K562 (cell line): ENCODE data around the gene AKR1D1. TPM values are rescaled to one million over a fixed set of nuclear protein-coding genes. Genes with fewer than 3 reads are reported as not detected.

Source experiments
- BHLHE40 ChIP-seq: IDR thresholded peaks from 2 replicates; pipeline ENCODE4 v1.6.1; 2011; ENCODE audit warnings: low read length, improper control_type of control experiment
- CEBPG ChIP-seq, 3 experiments: fragments of 200-800 bp in 1 of 3; sonication (Bioruptor generic) in 1 of 3; sonication (generic) in 1 of 3; formaldehyde crosslinking in 1 of 3; IDR thresholded peaks in 2 of 3; conservative IDR thresholded peaks in 1 of 3; 2 replicates each; pipeline versions ENCODE4 v1.6.1 to v1.8.0; 2016 to 2022; ENCODE audit warnings: missing compliant biosample characterization in 2 of 3, missing genetic modification characterization in 2 of 3, mild to moderate bottlenecking in 1 of 3, missing genetic modification reagents in 1 of 3
- HES1 ChIP-seq: fragments of 450-650 bp; IDR thresholded peaks from 2 replicates; pipeline ENCODE4 v1.6.1; 2016; ENCODE audit warnings: low read depth, mild to moderate bottlenecking, moderate library complexity
- JUND ChIP-seq, 2 experiments: IDR thresholded peaks; 2 replicates in 1 of 2; 3 replicates in 1 of 2; pipeline ENCODE4 v1.6.1; 2011; ENCODE audit warnings: borderline replicate concordance in 2 of 2, low read depth in 2 of 2, low read length in 2 of 2, improper control_type of control experiment in 1 of 2, missing biosample characterization in 1 of 2, missing genetic modification characterization in 1 of 2, missing genetic modification reagents in 1 of 2
- MAFK ChIP-seq: IDR thresholded peaks from 2 replicates; pipeline ENCODE4 v1.6.1; 2011; ENCODE audit warnings: low read length, improper control_type of control experiment
- MAX ChIP-seq: sonication (generic); formaldehyde crosslinking; IDR thresholded peaks from 2 replicates; pipeline ENCODE4 v1.9.0; 2022; ENCODE audit warnings: mild to moderate bottlenecking, missing genetic modification reagents
- SOX6 ChIP-seq: fragments of 450-650 bp; IDR thresholded peaks from 2 replicates; pipeline ENCODE4 v1.6.1; 2014; ENCODE audit warnings: mild to moderate bottlenecking
- TBP ChIP-seq: optimal IDR thresholded peaks from 2 replicates; pipeline ENCODE3; 2011; ENCODE audit warnings: low read depth, low read length, improper control_type of control experiment
- YBX1 ChIP-seq: fragments of 450-650 bp; IDR thresholded peaks from 2 replicates; pipeline ENCODE4 v1.7.1; 2016; ENCODE audit warnings: mild to moderate bottlenecking
- ZFP30 ChIP-seq: fragments of 250-450 bp; sonication (Bioruptor Pico); IDR thresholded peaks from 2 replicates; pipeline ENCODE4 v1.8.0; 2022; ENCODE audit warnings: moderate library complexity, mild to moderate bottlenecking, inconsistent platforms, borderline replicate concordance
- ZNF316 ChIP-seq: fragments of 450-650 bp; IDR thresholded peaks from 2 replicates; pipeline ENCODE4 v1.6.1; 2016
- ZNF384 ChIP-seq: IDR thresholded peaks from 2 replicates; pipeline ENCODE4 v1.6.1; 2012; ENCODE audit warnings: low read depth, low read length, improper control_type of control experiment
- ZNF407 ChIP-seq: fragments of 450-650 bp; IDR thresholded peaks from 2 replicates; pipeline ENCODE4 v1.6.1; 2016; ENCODE audit warnings: low read depth
- polyA plus RNA-seq, 8 experiments: library from polyadenylated mRNA; depleted of rRNA in 4 of 8; stranded (reverse) in 5 of 8; unstranded in 3 of 8; fragments of >200 nt; fragmentation: Nextera tagmentation in 2 of 8; fragmentation: Illumina TruSeq in 1 of 8; extraction: Ambion mirVana in 2 of 8; extraction: Trizol in 1 of 8; gene quantifications; 2 replicates each; pipeline versions ENCODE4 v1.2.1 to v1.2.3, GENCODE V29; 2011 to 2014; ENCODE audit warnings: inconsistent platforms in 1 of 8, missing spikeins in 1 of 8
- total RNA-seq, 7 experiments: library from RNA; depleted of rRNA in 6 of 7; stranded (reverse); fragments of >200 nt in 6 of 7; fragmentation: Illumina TruSeq in 2 of 7; extraction: Trizol in 2 of 7; gene quantifications; 2 replicates each; pipeline versions ENCODE4 v1.2.1 to v1.2.3, GENCODE V29; 2011 to 2021; ENCODE audit warnings: low replicate concordance in 1 of 7

The AKR1D1 gene
- total and polyA plus RNA-seq, 9 of the 15 experiments (the other 6 are each of a cell fraction or from before 2014, with no cell fraction given): not detected

- TF ChIP-seq ZNF407 (no peak), TBP (no peak), SOX6 (peak; percentile 34; the same call in 1 of the 2 replicates), JUND (IDR thresholded peaks at IDR 0.05; ENCODE audit: borderline replicate concordance, low read depth, low read length) (peak; percentile 76; the same call in 1 of the 2 replicates), JUND (tag; IDR thresholded peaks at IDR 0.05; ENCODE audit: borderline replicate concordance, low read depth, low read length) (peak; percentile 50; the same call in 1 of the 3 replicates), HES1 (0 out of 2 replicates have a peak, but pooled peaks have one; percentile 39), ZNF384 (0 out of 2 replicates have a peak, but pooled peaks have one; percentile 10), YBX1 (no peak), BHLHE40 (peak; percentile 91), CEBPG (CRISPR knock-in tag; IDR thresholded peaks at IDR 0.05) (no peak), CEBPG (tag; conservative IDR thresholded peaks at IDR 0.05 in 1 of 2, IDR thresholded peaks at IDR 0.05 in 1 of 2) (no peak), ZFP30 (CRISPR knock-in tag) (no peak), MAFK (peak; percentile 32; the same call in 1 of the 2 replicates), MAX (peak; percentile 38; the same call in 1 of the 2 replicates), ZNF316 (peak; percentile 61)
These were observed 45.4 kb upstream of the AKR1D1 start (continued) for GRCh38 chr7:138030679-138031351.
